H1 (cell line): ENCODE results near the gene NTRK2. TPM values are rescaled to one million over a fixed set of nuclear protein-coding genes. Genes with fewer than 3 reads are reported as not detected.

Experiments used
- CTCF ChIA-PET: fragments of 300-600 bp; sonication (Branson Sonifier 250); formaldehyde crosslinking; loops from one replicate; lab custom pipeline; 2021; ENCODE audit not compliant: partially characterized antibody; lab: Charles Lee
- POLR2A ChIA-PET: fragments of 300-600 bp; sonication (Branson Sonifier 250); formaldehyde crosslinking; loops from one replicate; lab custom pipeline; 2021; ENCODE audit warnings: inconsistent platforms; ENCODE audit not compliant: partially characterized antibody; lab: Charles Lee
- DNase-seq, 2 experiments: peaks; one replicate each; pipeline versions ENCODE4 v3.0.0 to v3.0.0-alpha.2; 2010 to 2022; ENCODE audit warnings: low spot score in 2 of 2, low read depth in 1 of 2, mixed read lengths in 1 of 2
- FAIRE-seq: peaks from 2 replicates; lab custom pipeline; 2011; peaks lifted over from hg19 to GRCh38; lab: Jason Lieb, UNC
- H2AFZ ChIP-seq: 2 replicates; pipeline ENCODE4 v1.8.1; 2012; ENCODE audit warnings: low read length, inconsistent platforms
- H2AK5ac ChIP-seq: 2 replicates; pipeline ENCODE4 v1.6.1; 2013; ENCODE audit warnings: low read depth, low read length
- H2BK120ac ChIP-seq: replicated peaks from 2 replicates; pipeline ENCODE3; 2013; ENCODE audit warnings: low read depth, low read length, inconsistent platforms
- H2BK12ac ChIP-seq: 2 replicates; pipeline ENCODE4 v1.6.1; 2013; ENCODE audit warnings: low read depth, low read length
- H2BK15ac ChIP-seq: 2 replicates; pipeline ENCODE4 v1.6.1; 2013; ENCODE audit warnings: low read length
- H2BK20ac ChIP-seq: 2 replicates; pipeline ENCODE4 v1.6.1; 2013; ENCODE audit warnings: low read length
- H2BK5ac ChIP-seq: 2 replicates; pipeline ENCODE4 v1.6.1; 2013; ENCODE audit warnings: low read depth, low read length
- H3K14ac ChIP-seq: 2 replicates; pipeline ENCODE4 v1.6.1; 2013; ENCODE audit warnings: inconsistent platforms; ENCODE audit not compliant: insufficient read length
- H3K18ac ChIP-seq: 2 replicates; pipeline ENCODE4 v1.6.1; 2013; ENCODE audit warnings: low read length; ENCODE audit errors: extremely low read depth
- H3K23ac ChIP-seq: 2 replicates; pipeline ENCODE4 v1.6.1; 2013; ENCODE audit warnings: inconsistent platforms; ENCODE audit not compliant: insufficient read length
- H3K23me2 ChIP-seq: 2 replicates; pipeline ENCODE4 v1.6.1; 2013; ENCODE audit warnings: low read depth, low read length
- H3K27ac ChIP-seq: 2 replicates; pipeline ENCODE4 v1.6.1; 2011; ENCODE audit warnings: low read depth, low read length, inconsistent platforms
- H3K27me3 ChIP-seq, 4 experiments: replicated peaks in 1 of 4; 1 replicate in 1 of 4; 2 replicates in 3 of 4; pipeline versions ENCODE4 v1.6.1 to v1.8.1; 2011 to 2013; ENCODE audit warnings: low read length in 3 of 4, mild to moderate bottlenecking in 3 of 4, inconsistent platforms in 2 of 4, mixed read lengths in 2 of 4, moderate library complexity in 1 of 4; ENCODE audit not compliant: control insufficient read depth in 3 of 4, insufficient read depth in 3 of 4; ENCODE audit errors: extremely low read depth in 1 of 4
- H3K36me3 ChIP-seq, 4 experiments: 2 replicates each; pipeline versions ENCODE4 v1.6.1 to v1.8.1; 2011 to 2013; ENCODE audit warnings: mild to moderate bottlenecking in 4 of 4, low read length in 3 of 4, moderate library complexity in 2 of 4, control low read depth in 1 of 4, inconsistent platforms in 1 of 4; ENCODE audit not compliant: insufficient read depth in 4 of 4, control insufficient read depth in 2 of 4
- H3K4ac ChIP-seq: replicated peaks from 2 replicates; pipeline ENCODE3; 2013; ENCODE audit warnings: low read length, low read depth, mixed read lengths, inconsistent platforms; ENCODE audit not compliant: insufficient read length
- H3K4me1 ChIP-seq, 4 experiments: replicated peaks in 1 of 4; 1 replicate in 1 of 4; 2 replicates in 3 of 4; pipeline versions ENCODE4 v1.6.1 to v1.8.1; 2011 to 2013; ENCODE audit warnings: low read length in 3 of 4, inconsistent platforms in 2 of 4, mixed read lengths in 1 of 4; ENCODE audit not compliant: insufficient read depth in 4 of 4, control insufficient read depth in 3 of 4
- H3K4me2 ChIP-seq, 2 experiments: 2 replicates each; pipeline versions ENCODE4 v1.6.1 to v1.8.1; 2011 to 2013; ENCODE audit warnings: low read depth in 2 of 2, low read length in 2 of 2, control low read depth in 1 of 2, inconsistent platforms in 1 of 2, mild to moderate bottlenecking in 1 of 2; ENCODE audit not compliant: insufficient read depth in 1 of 2
- H3K4me3 ChIP-seq, 4 experiments: fragments of 200-600, 300-600 bp in 1 of 4; sonication (generic), shearing (Covaris generic), sonication (Bioruptor Twin) in 1 of 4; 2 replicates each; pipeline versions ENCODE4 v1.5.1 to v1.8.1; 2011 to 2016; ENCODE audit warnings: low read length in 4 of 4, low read depth in 3 of 4, control low read depth in 2 of 4, inconsistent platforms in 2 of 4, mild to moderate bottlenecking in 2 of 4, mixed read lengths in 1 of 4, moderate library complexity in 1 of 4; ENCODE audit not compliant: insufficient read depth in 2 of 4; ENCODE audit errors: extremely low read depth in 1 of 4
- H3K56ac ChIP-seq: replicated peaks from 2 replicates; pipeline ENCODE3; 2013; ENCODE audit warnings: low read depth, mild to moderate bottlenecking, mixed read lengths, low read length, inconsistent platforms; ENCODE audit not compliant: insufficient read length
- H3K79me1 ChIP-seq: 2 replicates; pipeline ENCODE4 v1.6.1; 2013; ENCODE audit warnings: low read depth, low read length, control low read depth
- H3K79me2 ChIP-seq, 2 experiments: 2 replicates each; pipeline versions ENCODE4 v1.6.1 to v1.8.1; 2012 to 2013; ENCODE audit warnings: low read length in 2 of 2, mild to moderate bottlenecking in 2 of 2, inconsistent platforms in 1 of 2; ENCODE audit not compliant: insufficient read depth in 2 of 2, control insufficient read depth in 1 of 2
- H3K9ac ChIP-seq, 4 experiments: replicated peaks in 1 of 4; 1 replicate in 1 of 4; 2 replicates in 3 of 4; pipeline versions ENCODE4 v1.6.1 to v1.8.1; 2011 to 2013; ENCODE audit warnings: low read depth in 3 of 4, low read length in 3 of 4, control low read depth in 2 of 4, mild to moderate bottlenecking in 2 of 4, moderate library complexity in 2 of 4, inconsistent platforms in 1 of 4; ENCODE audit errors: extremely low read depth in 1 of 4
- H3K9me3 ChIP-seq, 2 experiments: 2 replicates each; pipeline versions ENCODE4 v1.6.1 to v1.8.1; 2012 to 2013; ENCODE audit warnings: mild to moderate bottlenecking in 2 of 2, moderate library complexity in 2 of 2, control low read depth in 1 of 2, inconsistent platforms in 1 of 2, low read depth in 1 of 2, low read length in 1 of 2, mixed read lengths in 1 of 2; ENCODE audit not compliant: insufficient read depth in 2 of 2
- H4K20me1 ChIP-seq, 2 experiments: replicated peaks in 1 of 2; 2 replicates each; pipeline versions ENCODE3 to v1.8.1; 2011 to 2013; ENCODE audit warnings: inconsistent platforms in 2 of 2, low read length in 2 of 2, mild to moderate bottlenecking in 1 of 2; ENCODE audit not compliant: insufficient read depth in 2 of 2, control insufficient read depth in 1 of 2
- H4K5ac ChIP-seq: 2 replicates; pipeline ENCODE4 v1.6.1; 2013; ENCODE audit warnings: low read length, low read depth, mixed read lengths, inconsistent platforms; ENCODE audit not compliant: insufficient read length
- H4K8ac ChIP-seq: 2 replicates; pipeline ENCODE4 v1.8.0; 2013; ENCODE audit warnings: mild to moderate bottlenecking, moderate library complexity, low read length, inconsistent platforms; ENCODE audit not compliant: insufficient read depth; ENCODE audit errors: extremely low read depth
- H4K91ac ChIP-seq: replicated peaks from 2 replicates; pipeline ENCODE3; 2013; ENCODE audit warnings: low read length, mixed read lengths, inconsistent platforms; ENCODE audit not compliant: insufficient read length
- ASH2L ChIP-seq: fragments of 200-600, 300-600 bp; sonication (generic); IDR thresholded peaks from one replicate; pipeline ENCODE4 v1.7.1; 2017; ENCODE audit warnings: low read length
- CHD1 ChIP-seq: IDR thresholded peaks from 2 replicates; pipeline ENCODE4 v1.6.1; 2012; ENCODE audit warnings: low read depth, low read length, improper control_type of control experiment
- CHD2 ChIP-seq: IDR thresholded peaks from 2 replicates; pipeline ENCODE4 v1.6.1; 2012; ENCODE audit warnings: low read length, improper control_type of control experiment
- HDAC6 ChIP-seq: IDR thresholded peaks from one replicate; pipeline ENCODE4 v1.7.1; 2012; ENCODE audit warnings: low read depth, mild to moderate bottlenecking, inconsistent platforms, low read length, moderate library complexity
- JUN ChIP-seq: IDR thresholded peaks from 2 replicates; pipeline ENCODE4 v1.6.1; 2011; ENCODE audit warnings: low read depth, mild to moderate bottlenecking, improper control_type of control experiment, low read length
- SIN3A ChIP-seq, 2 experiments: IDR thresholded peaks in 1 of 2; conservative IDR thresholded peaks in 1 of 2; 2 replicates each; pipeline ENCODE4 v1.6.1; 2011 to 2012; ENCODE audit warnings: low read length in 2 of 2, improper control_type of control experiment in 1 of 2, low read depth in 1 of 2, mild to moderate bottlenecking in 1 of 2
- TBP ChIP-seq: IDR thresholded peaks from 2 replicates; pipeline ENCODE4 v1.6.1; 2011; ENCODE audit warnings: low read depth, low read length, improper control_type of control experiment
- WGBS, 2 experiments: shearing (Covaris generic) in 1 of 2; methylation state at CpG; one replicate each; pipeline versions ENCODE4 v1.1.6 to v1.1.7; 2013 to 2015; ENCODE audit warnings: low lambda C conversion rate in 2 of 2, mixed read lengths in 2 of 2, inconsistent platforms in 1 of 2, low coverage in 1 of 2, missing lambda C conversion rate in 1 of 2; ENCODE audit not compliant: insufficient replicate concordance in 2 of 2, insufficient coverage in 1 of 2, insufficient read length in 1 of 2; ENCODE audit errors: extremely low coverage in 1 of 2, missing lambda C conversion rate in 1 of 2; 5-methylcytosine and 5-hydroxymethylcytosine counted together
- polyA plus RNA-seq, 7 experiments: library from polyadenylated mRNA; depleted of rRNA in 3 of 7; stranded (reverse) in 5 of 7; unstranded in 2 of 7; fragments of >200 nt in 5 of 7; fragments of 200-250 nt in 2 of 7; gene quantifications; 1 replicate in 5 of 7; 2 replicates in 1 of 7; 4 replicates in 1 of 7; pipeline versions ENCODE4 v1.2.1 to v1.2.3, GENCODE V29; 2011 to 2013; ENCODE audit warnings: missing spikeins in 2 of 7, mixed read lengths in 2 of 7
- total RNA-seq: library from RNA; stranded (reverse); fragmentation: NEBNext Ultra II Directional; extraction: Animal tissue kit (Norgen Biotek cat#: 25700); gene quantifications from 2 replicates; pipeline ENCODE4 v1.2.1, GENCODE V29; 2021

NTRK2 gene
- total and polyA plus RNA-seq, 2 of the 8 experiments (the other 6 are each of a cell fraction or from before 2014, with no cell fraction given), result 0.03 to 0.04 TPM

GRCh38 chr9:84983749-84984148 is 314.2 kb downstream of the NTRK2 start:
- H2AK5ac ChIP-seq, result no peak overlapping the region
- H3K56ac ChIP-seq, result no peak overlapping the region
- no peak overlapping the region for H3K9ac ChIP-seq
- no peak overlapping the region for H3K18ac ChIP-seq
- no peaks in the 10 kb centered on the region for H3K27me3 ChIP-seq
- H2AFZ ChIP-seq, result no peak overlapping the region
- DNase-seq (no peak), FAIRE-seq (no peak)
- H3K4me3 ChIP-seq, result no peak overlapping the region
- H3K79me1 ChIP-seq, result no peaks in the 10 kb centered on the region
- no peaks in the 10 kb centered on the region for H3K9me3 ChIP-seq
- no peak overlapping the region for H3K4ac ChIP-seq
- H4K20me1 ChIP-seq, result no peaks in the 10 kb centered on the region
- H2BK20ac ChIP-seq, result no peak overlapping the region
- H4K91ac ChIP-seq, result no peak overlapping the region
- TF ChIP-seq ASH2L (no peak), CHD2 (no peak), CHD1 (no peak), HDAC6 (no peak), TBP (no peak), SIN3A (conservative IDR thresholded peaks at IDR 0.05 in 1 of 2, IDR thresholded peaks at IDR 0.05 in 1 of 2; ENCODE audit: low read depth in 1 of 2, low read length in 2 of 2) (no peak), JUN (no peak)
- H3K14ac ChIP-seq, result no peak overlapping the region
- H3K4me1 ChIP-seq, result no peaks in the 10 kb centered on the region
- H2BK12ac ChIP-seq, result no peak overlapping the region
- no peaks in the 10 kb centered on the region for H3K36me3 ChIP-seq
- no peak overlapping the region for H3K27ac ChIP-seq
- no peak overlapping the region for H3K4me2 ChIP-seq
- WGBS, 2 experiments, result 92% methylated on average over 3 of the region's 3 CpGs; no CpG with 5 or more reads in 1 of the 2 experiments
- ChIA-PET POLR2A (no interaction called here), CTCF (interaction anchor here (1.5 kb wide), 1 partner anchor 17 kb away, joined by 7 read pairs; no protein-coding TSS in a partner anchor)
- no peaks in the 10 kb centered on the region for H3K79me2 ChIP-seq
- no peak overlapping the region for H4K5ac ChIP-seq
- H2BK15ac ChIP-seq, result no peak overlapping the region
- no peak overlapping the region for H2BK120ac ChIP-seq
- no peak overlapping the region for H2BK5ac ChIP-seq
- H4K8ac ChIP-seq, result no peak overlapping the region
- no peaks in the 10 kb centered on the region for H3K23me2 ChIP-seq
- no peak overlapping the region for H3K23ac ChIP-seq
